Myocyte (in vitro differentiated cells): ENCODE results near the gene ITLN1. TPM values are rescaled to one million over a fixed set of nuclear protein-coding genes. Genes with fewer than 3 reads are reported as not detected.

Experiments used
- DNase-seq: peaks from one replicate; pipeline ENCODE4 v3.0.0-alpha.2; 2012; ENCODE audit warnings: low read depth
- total RNA-seq: library from RNA; depleted of rRNA; stranded (reverse); fragments of >200 nt; gene quantifications from 2 replicates; pipeline ENCODE4 v1.2.3, GENCODE V29; 2014

Gene ITLN1
- total RNA-seq, 1 donor from 2014 or later, result not detected

DNA sequence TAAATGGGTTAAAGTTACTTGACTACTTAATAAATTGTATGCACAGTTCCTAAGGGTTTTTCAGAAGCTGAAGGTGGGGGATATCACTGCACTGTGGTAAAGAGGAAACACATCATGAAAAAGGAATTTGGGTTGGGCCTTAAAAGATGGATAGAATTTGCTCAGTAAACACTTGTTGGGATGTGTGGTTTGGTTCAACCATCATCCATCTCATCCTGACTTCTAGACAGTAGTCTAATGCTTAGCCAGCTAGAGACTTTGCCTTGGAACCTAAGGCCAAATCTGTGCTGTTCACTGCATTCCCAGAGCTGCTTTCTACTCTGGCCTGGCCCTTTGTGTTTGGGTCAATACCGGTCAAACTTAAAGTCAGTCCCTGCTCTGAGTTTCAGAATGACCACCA is 58.4 kb downstream of the ITLN1 start:
- DNase-seq, result peak; percentile 9

Other genes with a start within 250 kb of the ITLN1 start
- gene SLAMF1, start 238.1 kb downstream of the ITLN1 start, total RNA-seq, result not detected in 2 replicates
- gene CD48, start 173.4 kb downstream of the ITLN1 start, total RNA-seq, result not detected in 2 replicates
- gene SLAMF7, start 145.9 kb downstream of the ITLN1 start, total RNA-seq, result not detected in 2 replicates
- gene LY9, start 89.0 kb downstream of the ITLN1 start, total RNA-seq, result not detected in 2 replicates
- gene CD244, start 22.3 kb downstream of the ITLN1 start, total RNA-seq, result not detected in 2 replicates
- not detected in 2 replicates for gene ITLN2, start 69.6 kb upstream of the ITLN1 start, total RNA-seq
- 3.2 and 10.4 TPM in 2 replicates for gene F11R, start 136.0 kb upstream of the ITLN1 start, total RNA-seq
- gene TSTD1, start 153.8 kb upstream of the ITLN1 start, total RNA-seq, result 51.7 and 73.4 TPM in 2 replicates
- gene USF1, start 160.8 kb upstream of the ITLN1 start, total RNA-seq, result 58.0 and 73.3 TPM in 2 replicates
- gene ARHGAP30, start 184.7 kb upstream of the ITLN1 start, total RNA-seq, result not detected in 2 replicates
- 0.16 TPM in 1 of 2 replicates, not detected in the other for gene NECTIN4, start 204.4 kb upstream of the ITLN1 start, total RNA-seq
- 1.1 and 6.8 TPM in 2 replicates for gene KLHDC9, start 213.2 kb upstream of the ITLN1 start, total RNA-seq
- gene PFDN2, start 232.9 kb upstream of the ITLN1 start, total RNA-seq, result 53.7 and 64.6 TPM in 2 replicates
- 23.6 TPM in 2 replicates for gene NIT1, start 232.9 kb upstream of the ITLN1 start, total RNA-seq
- 26.8 and 28.8 TPM in 2 replicates for gene DEDD, start 247.5 kb upstream of the ITLN1 start, total RNA-seq